BJ (cell line): ENCODE results near the gene ASZ1. TPM values are rescaled to one million over a fixed set of nuclear protein-coding genes. Genes with fewer than 3 reads are reported as not detected.

Experiments used
- CTCF ChIA-PET: fragments of 350-600 bp; formaldehyde crosslinking; extraction: SDS; loops from one replicate; lab custom pipeline; 2021; ENCODE audit warnings: antibody characterized with exemption, inconsistent platforms; lab: Yijun Ruan, JAX
- POLR2A ChIA-PET: fragments of 300-600 bp; sonication (Branson Sonifier 250); formaldehyde crosslinking; extraction: SDS; loops from one replicate; lab custom pipeline; 2021; ENCODE audit warnings: antibody characterized with exemption; lab: Charles Lee
- DNase-seq: peaks from one replicate; pipeline ENCODE4 v3.0.0-alpha.2; 2011; ENCODE audit warnings: low read depth
- H3K27me3 ChIP-seq: 2 replicates; pipeline ENCODE4 v1.6.0; 2011; ENCODE audit warnings: low read length; ENCODE audit not compliant: control insufficient read depth, insufficient read depth
- H3K36me3 ChIP-seq: 2 replicates; pipeline ENCODE4 v1.5.1; 2011; ENCODE audit warnings: low read length; ENCODE audit not compliant: control insufficient read depth, insufficient read depth
- H3K4me3 ChIP-seq: 2 replicates; pipeline ENCODE4 v1.5.1; 2011; ENCODE audit warnings: low read depth, mild to moderate bottlenecking, control low read depth, low read length
- CTCF ChIP-seq: IDR thresholded peaks from 2 replicates; pipeline ENCODE4 v1.5.1; 2011; ENCODE audit warnings: low read depth, mild to moderate bottlenecking, control low read depth, inconsistent platforms, low read length, moderate library complexity; ENCODE audit not compliant: insufficient read depth
- polyA plus RNA-seq: library from polyadenylated mRNA; depleted of rRNA; stranded (reverse); fragments of >200 nt; gene quantifications from 2 replicates; pipeline ENCODE4 v1.2.3, GENCODE V29; 2011

The ASZ1 gene
- polyA plus RNA-seq, 1 experiment = not detected

DNA sequence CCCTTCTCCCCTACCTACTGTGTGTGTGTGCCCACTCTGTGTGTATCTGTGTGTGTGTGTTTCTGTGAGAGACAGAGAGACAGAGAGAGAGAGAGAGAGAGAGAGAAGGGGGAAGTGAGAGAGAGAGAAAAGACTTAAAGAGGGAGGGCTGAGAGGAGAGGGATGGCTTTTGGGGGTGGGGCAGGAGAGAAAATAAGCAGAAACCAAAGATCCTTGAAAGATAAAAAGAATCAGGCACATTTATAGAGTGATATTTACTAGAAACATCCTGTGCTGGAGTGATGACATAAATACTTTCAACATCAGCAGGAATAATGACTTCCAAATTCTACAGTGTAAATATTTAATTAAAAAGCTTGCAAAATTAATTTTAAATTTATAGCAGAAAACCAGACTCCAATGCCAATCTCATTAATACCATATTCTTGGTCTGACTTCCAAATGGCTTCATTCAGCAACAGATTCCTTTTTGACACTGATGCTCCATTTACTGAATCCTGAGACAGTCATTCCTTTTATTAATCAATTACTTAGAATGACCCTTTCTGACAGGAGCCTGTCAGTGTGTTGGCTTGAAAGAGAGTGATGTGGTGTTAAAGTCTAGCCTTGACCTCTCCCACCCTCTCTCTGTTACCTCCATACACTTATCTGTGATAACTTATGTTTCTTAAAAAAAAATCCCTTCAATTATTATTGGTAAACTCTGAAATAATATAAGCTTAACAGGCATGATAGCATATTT is 62.8 kb downstream of the ASZ1 start:
- POLR2A ChIA-PET = interaction anchor here (0.6 kb wide), 1 partner anchor 20 kb away, joined by 8 read pairs; no protein-coding TSS in a partner anchor
- Histone ChIP-seq H3K4me3 (no peak overlapping the region), H3K27me3 (no peaks in the 10 kb centered on the region), H3K36me3 (no peaks in the 10 kb centered on the region)
- DNase-seq = no peak
- CTCF ChIA-PET = interaction anchor here (0.6 kb wide), 1 partner anchor 151 kb away, joined by 3 read pairs; no protein-coding TSS in a partner anchor
- TF ChIP-seq CTCF = no peak

DNA sequence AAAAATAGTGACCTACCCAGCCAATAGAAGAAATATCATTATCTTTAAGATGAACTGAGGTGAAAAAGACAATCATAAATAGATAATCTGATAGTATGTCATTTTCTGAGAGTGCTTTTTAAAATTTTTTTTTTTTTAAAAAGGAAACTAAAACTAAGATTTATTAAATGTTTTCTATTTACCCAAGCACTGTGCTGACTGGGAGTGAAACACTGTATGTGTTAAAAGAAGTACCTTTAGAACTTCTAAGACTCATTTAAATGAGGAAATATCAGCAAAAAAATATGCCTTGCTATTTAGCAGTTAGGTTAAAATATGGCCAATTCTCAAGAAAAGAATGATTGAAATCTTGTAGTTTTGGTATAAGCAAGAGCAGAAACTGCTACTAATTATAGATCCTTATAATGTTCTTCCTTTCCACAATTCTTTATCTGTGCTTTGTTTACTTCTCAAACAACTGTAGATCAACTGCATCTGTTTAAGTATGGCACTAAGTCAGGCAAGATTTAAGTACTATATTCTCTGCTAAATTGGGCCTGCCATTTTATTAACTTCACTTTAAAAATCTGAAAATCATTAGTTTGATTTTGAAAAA is 64.9 kb downstream of the ASZ1 start:
- H3K27me3 ChIP-seq = no peaks in the 10 kb centered on the region
- DNase-seq = no peak
- no peaks in the 10 kb centered on the region for H3K36me3 ChIP-seq
- ChIA-PET CTCF (no interaction called here), POLR2A (no interaction called here)
- no peak for TF ChIP-seq CTCF
- no peak overlapping the region for H3K4me3 ChIP-seq

GRCh38 chr7:117350027-117350426 is 77.3 kb downstream of the ASZ1 start:
- no peak overlapping the region for H3K4me3 ChIP-seq
- TF ChIP-seq CTCF = no peak
- CTCF ChIA-PET = no interaction called here
- no peaks in the 10 kb centered on the region for H3K36me3 ChIP-seq
- H3K27me3 ChIP-seq = 0 out of 2 replicates have a peak, but pooled peaks cover 1% of the 10 kb centered on the region
- DNase-seq = no peak
- POLR2A ChIA-PET = no interaction called here

DNA sequence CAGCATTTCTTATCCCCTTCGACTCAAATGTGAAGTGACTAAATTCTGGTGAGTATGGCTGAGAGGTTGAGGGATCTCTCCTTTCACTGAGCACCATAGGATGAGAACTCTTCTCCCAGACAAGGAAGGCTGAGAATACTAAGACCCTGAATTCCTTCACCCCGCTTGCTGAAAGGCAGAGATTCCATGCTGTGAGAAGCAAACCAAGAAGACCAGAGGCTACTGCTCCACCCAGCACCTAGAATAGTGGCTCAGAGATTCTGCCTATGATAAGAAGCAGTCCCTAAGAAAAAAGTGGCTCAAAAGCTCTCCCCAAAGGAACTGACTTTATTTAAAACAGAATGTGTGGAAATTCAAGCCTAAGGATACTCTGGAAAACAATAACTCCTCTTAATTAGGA is 77.7 kb downstream of the ASZ1 start:
- 0 out of 2 replicates have a peak, but pooled peaks cover 1% of the 10 kb centered on the region for H3K27me3 ChIP-seq
- CTCF ChIA-PET = interaction anchor here (0.7 kb wide), 1 partner anchor 12 kb away, joined by 3 read pairs; no protein-coding TSS in a partner anchor
- H3K36me3 ChIP-seq = no peaks in the 10 kb centered on the region
- POLR2A ChIA-PET = no interaction called here
- DNase-seq = no peak
- no peak for TF ChIP-seq CTCF
- no peak overlapping the region for H3K4me3 ChIP-seq

GRCh38 chr7:117347962-117348672 is 79.2 kb downstream of the ASZ1 start:
- no peak for DNase-seq

More at GRCh38 chr7:117347962-117348672, 79.2 kb downstream of the ASZ1 start:
- 0 out of 2 replicates have a peak, but pooled peaks cover 1% of the 10 kb centered on the region for H3K27me3 ChIP-seq
- CTCF ChIA-PET = interaction anchor here (1.1 to 1.5 kb wide), 2 partner anchors 11 to 35 kb away, joined by 4 to 5 read pairs; no protein-coding TSS in a partner anchor
- POLR2A ChIA-PET = interaction anchor here (0.6 kb wide), 1 partner anchor 13 kb away, joined by 6 read pairs; no protein-coding TSS in a partner anchor
- no peak overlapping the region for H3K4me3 ChIP-seq
- H3K36me3 ChIP-seq = no peaks in the 10 kb centered on the region
- no peak for TF ChIP-seq CTCF
